HG03175 (cell line): ENCODE results near the gene PDIA4.
"Not testable (repeated sequence)": the region's sequence is repeated elsewhere in the genome, so short reads cannot be mapped to it uniquely, and the experiment has no call there.

ENCODE experiments used
- ATAC-seq: cut with Tn5 transposase; IDR thresholded peaks from one replicate; pipeline ENCODE4 v1.9.1; 2021; ENCODE audit warnings: mild to moderate bottlenecking, moderate library complexity; ENCODE audit not compliant: unreplicated experiment

The PDIA4 gene

GRCh38 chr7:149028346-149029109 lies at the start of gene PDIA4:
TSS of gene PDIA4 (minus strand) at chr7:149028505. CDS start at chr7:149028408, 97 bp downstream.
- ATAC-seq = peak; percentile 91

DNA sequence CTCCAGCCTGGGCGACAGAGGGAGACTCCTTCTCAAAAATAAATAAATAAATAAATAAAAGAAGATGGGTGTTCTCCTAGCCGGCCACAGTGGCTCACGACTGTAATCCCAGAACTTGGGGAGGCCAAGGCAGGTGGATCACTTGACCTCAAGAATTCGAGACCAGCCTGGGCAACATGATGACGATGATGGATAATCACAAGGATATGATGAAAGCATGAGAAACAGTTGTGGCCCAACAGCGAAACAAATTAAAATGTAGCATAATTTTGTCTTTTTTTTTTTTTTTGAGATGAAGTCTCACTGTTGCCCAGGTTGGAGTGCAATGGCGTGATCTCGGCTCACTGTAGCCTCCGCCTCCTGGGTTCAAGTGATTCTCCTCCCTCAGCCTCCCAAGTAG lies 49.3 kb upstream of the PDIA4 start:
- ATAC-seq = no peak

DNA sequence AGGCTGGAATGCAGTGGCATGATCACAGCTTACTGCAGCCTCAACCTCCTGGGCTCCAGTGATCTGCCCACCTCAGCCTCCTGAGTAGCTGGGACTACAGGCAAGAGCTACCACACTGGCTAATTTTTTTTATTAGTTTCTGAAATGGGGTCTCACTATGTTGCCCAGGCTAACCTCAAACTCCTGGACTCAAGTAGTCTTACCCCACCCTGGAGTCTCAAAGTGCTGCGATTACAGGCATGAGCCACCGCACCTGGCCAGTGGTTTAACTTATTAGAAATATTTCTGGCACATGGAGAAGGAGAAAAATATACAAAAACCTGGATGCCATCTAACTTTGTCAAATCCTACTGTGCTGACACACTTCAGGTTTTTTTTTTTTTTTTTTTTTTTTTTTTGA lies 47.0 kb upstream of the PDIA4 start:
- no peak for ATAC-seq

- no peak for ATAC-seq
These were observed 46.0 kb upstream of the PDIA4 start for GRCh38 chr7:149074116-149074885.

- ATAC-seq = no peak
These were observed 44.1 kb upstream of the PDIA4 start for GRCh38 chr7:149072438-149072775.

- no peak for ATAC-seq
These were observed 43.5 kb upstream of the PDIA4 start for GRCh38 chr7:149071641-149072437.

DNA sequence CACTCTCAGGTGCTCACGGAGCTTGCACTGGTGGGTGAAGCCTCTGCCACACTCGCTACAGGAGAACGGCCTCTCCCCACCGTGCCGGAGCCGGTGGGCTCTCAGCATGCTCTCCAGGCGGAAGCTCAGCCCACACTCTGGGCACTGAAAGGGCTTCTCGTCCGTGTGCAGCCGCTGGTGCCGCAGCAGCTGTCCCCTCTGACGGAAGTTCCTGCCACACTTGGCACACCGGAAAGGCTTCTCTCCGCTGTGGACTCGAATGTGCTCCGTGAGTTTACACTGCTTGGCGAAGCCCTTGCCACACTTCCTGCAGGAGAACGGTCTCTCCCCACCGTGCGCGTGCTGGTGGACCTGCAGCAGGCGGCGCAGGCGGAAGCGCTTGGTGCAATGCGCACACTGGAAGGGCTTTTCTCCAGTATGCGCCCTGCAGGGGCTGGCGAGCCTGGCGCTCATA lies 42.9 kb upstream of the PDIA4 start:
- no peak for ATAC-seq

- no peak for ATAC-seq
These were observed 42.2 kb upstream of the PDIA4 start for GRCh38 chr7:149070372-149071125.

DNA sequence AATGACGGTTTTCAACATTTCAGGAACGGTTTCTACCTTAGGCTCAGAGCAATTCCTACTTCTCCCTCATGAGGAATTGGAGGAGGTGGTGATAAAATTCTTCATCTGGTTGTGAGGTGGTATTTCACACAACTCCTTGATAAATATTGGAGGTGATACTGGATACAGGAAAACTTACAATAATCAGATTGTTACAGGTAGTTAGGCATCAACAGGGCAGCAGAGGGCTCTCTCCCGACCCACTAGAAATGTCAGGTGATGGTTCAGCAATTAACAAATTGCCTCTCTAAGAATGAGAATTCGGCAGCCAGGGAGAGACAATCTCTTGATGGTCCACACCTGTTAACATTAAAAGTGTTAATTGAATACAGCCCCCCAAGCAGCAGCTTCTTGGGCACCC lies 39.6 kb upstream of the PDIA4 start:
- ATAC-seq = no peak

- no peak for ATAC-seq
These were observed 35.2 kb upstream of the PDIA4 start for GRCh38 chr7:149063476-149063875.

GRCh38 chr7:149062217-149062899 lies 34.1 kb upstream of the PDIA4 start:
- ATAC-seq = not testable (repeated sequence)

DNA sequence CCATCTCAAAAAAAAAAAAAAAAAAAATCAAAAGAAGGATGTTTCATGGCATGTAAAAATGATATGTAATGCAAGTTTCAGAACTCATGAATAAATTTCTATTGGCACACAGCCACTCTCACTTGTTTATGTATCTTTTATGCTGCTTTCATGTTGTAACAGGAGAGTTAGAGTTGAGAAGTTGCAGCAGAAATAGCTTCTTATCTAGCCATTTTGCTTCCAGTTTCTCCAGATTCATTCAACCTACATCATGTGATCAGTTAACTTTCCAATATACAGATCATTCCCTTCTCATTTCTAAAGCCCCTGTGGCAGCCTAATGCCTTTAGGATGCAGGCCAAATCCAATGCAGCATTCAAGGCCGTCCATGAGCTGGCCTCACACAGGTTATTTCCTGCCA lies 31.9 kb upstream of the PDIA4 start:
- ATAC-seq = no peak

DNA sequence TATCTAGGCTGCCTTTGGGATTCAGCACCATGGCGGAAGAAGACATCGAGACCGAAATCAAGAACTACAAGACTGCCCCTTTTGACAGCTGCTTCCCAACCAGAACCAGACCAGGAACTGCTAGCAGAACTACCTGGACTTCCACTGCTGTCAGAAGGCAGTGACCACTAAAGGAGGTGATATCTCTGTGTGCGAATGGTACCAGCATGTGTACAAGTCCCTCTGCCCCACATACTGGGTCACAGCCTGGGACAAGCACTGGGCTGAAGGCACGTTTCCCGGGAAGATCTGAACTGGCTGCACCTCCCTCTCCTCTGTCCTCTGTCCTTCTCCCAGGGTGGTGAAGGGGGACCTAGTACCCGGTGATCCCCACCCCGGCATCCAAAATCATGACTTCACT lies 25.6 kb upstream of the PDIA4 start:
- ATAC-seq = no peak

- no peak for ATAC-seq
These were observed 25.1 kb upstream of the PDIA4 start for GRCh38 chr7:149053384-149053783.

GRCh38 chr7:149050941-149051340 lies 22.6 kb upstream of the PDIA4 start:
- ATAC-seq = no peak

GRCh38 chr7:149048805-149049204 lies 20.5 kb upstream of the PDIA4 start:
- no peak for ATAC-seq

DNA sequence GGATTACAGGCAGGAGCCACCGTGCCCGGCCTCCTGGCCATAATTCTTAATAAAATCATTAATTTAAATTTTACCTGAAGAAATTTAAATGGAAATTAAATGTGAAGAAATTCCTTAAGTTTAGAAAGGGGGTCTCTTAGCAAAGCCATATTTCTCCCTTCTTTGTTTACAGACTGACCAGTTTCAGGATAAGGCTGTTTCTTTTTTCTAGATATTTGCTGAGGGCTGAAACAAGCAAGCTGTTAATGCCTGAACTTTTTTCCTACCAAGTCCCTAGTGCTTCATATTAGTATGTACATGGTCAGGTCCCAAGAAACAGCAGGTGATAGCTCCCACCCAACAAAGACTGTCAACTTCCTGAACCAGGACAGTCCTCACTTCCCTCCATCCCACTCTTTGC lies 18.1 kb upstream of the PDIA4 start:
- no peak for ATAC-seq

DNA sequence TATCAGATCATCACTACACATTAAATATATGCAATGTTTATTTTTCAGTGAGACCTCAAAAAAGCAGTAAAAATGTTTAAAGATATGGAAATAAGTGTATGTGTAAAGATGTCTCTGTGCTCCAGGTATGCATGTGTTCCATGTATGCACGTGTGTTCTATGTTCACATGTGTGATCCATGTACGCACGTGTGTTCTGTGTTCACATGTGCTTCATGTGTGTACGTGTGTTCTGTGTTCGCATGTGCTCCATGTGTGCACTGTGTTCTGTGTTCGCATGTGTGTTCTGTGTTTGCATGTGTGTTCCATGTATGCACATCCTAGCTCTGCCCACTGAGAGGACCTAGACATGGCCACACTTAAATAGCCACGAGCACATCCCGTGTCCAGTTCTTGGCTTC lies 15.6 kb upstream of the PDIA4 start:
- ATAC-seq = no peak

- no peak for ATAC-seq
These were observed 13.0 kb upstream of the PDIA4 start for GRCh38 chr7:149041350-149041749.

DNA sequence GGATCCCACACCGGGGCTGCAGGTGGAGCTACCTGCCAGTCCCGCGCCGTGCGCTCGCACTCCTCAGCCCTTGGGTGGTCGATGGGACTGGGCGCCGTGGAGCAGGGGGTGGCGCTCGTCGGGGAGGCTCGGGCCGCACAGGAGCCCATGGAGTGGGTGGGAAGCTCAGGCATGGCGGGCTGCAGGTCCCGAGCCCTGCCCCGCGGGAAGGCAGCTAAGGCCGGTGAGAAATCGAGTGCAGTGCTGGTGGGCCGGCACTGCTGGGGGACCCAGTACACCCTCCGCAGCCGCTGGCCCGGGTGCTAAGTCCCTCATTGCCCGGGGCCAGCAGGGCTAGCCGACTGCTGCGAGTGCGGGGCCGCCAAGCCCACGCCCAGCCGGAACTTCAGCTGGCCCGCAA lies 10.3 kb upstream of the PDIA4 start:
- ATAC-seq = not testable (repeated sequence)
